OCI-LY7 (cell line): ENCODE results near the gene VAPB. TPM values are rescaled to one million over a fixed set of nuclear protein-coding genes. Genes with fewer than 3 reads are reported as not detected.

Experiments
- BruUV-seq: library from RNA; stranded (reverse); fragments of 400-500 nt; replicated peaks from 2 replicates; lab custom pipeline; 2021; lab: Mats Ljungman, UMichigan
- CTCF ChIA-PET: fragments of 300-600 bp; sonication (Branson Sonifier 250); formaldehyde crosslinking; loops from one replicate; lab custom pipeline; 2022; ENCODE audit warnings: antibody characterized with exemption; ENCODE audit not compliant: unreplicated experiment; lab: Charles Lee
- POLR2A ChIA-PET: fragments of 300-600 bp; sonication (Branson Sonifier 250); formaldehyde crosslinking; loops from one replicate; lab custom pipeline; 2022; ENCODE audit warnings: antibody characterized with exemption; lab: Charles Lee
- DNase-seq: peaks from one replicate; pipeline ENCODE4 v3.0.0-alpha.2; 2015; ENCODE audit warnings: low spot score
- H2AFZ ChIP-seq: fragments of 200-600 bp; sonication (generic), shearing (Covaris generic); 2 replicates; pipeline ENCODE4 v1.6.1; 2014; ENCODE audit warnings: mild to moderate bottlenecking, antibody characterized with exemption, low read length, moderate library complexity
- H3K27ac ChIP-seq: fragments of 200-600 bp; sonication (generic); 2 replicates; pipeline ENCODE4 v1.5.1; 2014; ENCODE audit warnings: mixed run types, low read depth, mild to moderate bottlenecking, moderate library complexity, low read length, inconsistent platforms; ENCODE audit not compliant: poor library complexity, severe bottlenecking
- H3K36me3 ChIP-seq: fragments of 200-600 bp; sonication (generic); 2 replicates; pipeline ENCODE4 v1.6.1; 2014; ENCODE audit warnings: mild to moderate bottlenecking, antibody characterized with exemption, low read length, moderate library complexity, mixed read lengths; ENCODE audit not compliant: insufficient read depth
- H3K4me1 ChIP-seq: fragments of 200-600 bp; sonication (generic); 2 replicates; pipeline ENCODE4 v1.5.1; 2014; ENCODE audit warnings: mild to moderate bottlenecking, low read length; ENCODE audit not compliant: insufficient read depth, poor library complexity, severe bottlenecking
- H3K4me2 ChIP-seq: fragments of 200-600 bp; sonication (generic); 2 replicates; pipeline ENCODE4 v1.6.1; 2014; ENCODE audit warnings: mild to moderate bottlenecking, low read length
- H3K4me3 ChIP-seq: fragments of 200-600 bp; sonication (generic); 2 replicates; pipeline ENCODE4 v1.5.1; 2014; ENCODE audit warnings: mild to moderate bottlenecking, low read depth, low read length; ENCODE audit not compliant: poor library complexity, severe bottlenecking
- H3K79me2 ChIP-seq: fragments of 200-600 bp; sonication (generic); 2 replicates; pipeline ENCODE4 v1.6.1; 2016; ENCODE audit warnings: low read depth, mild to moderate bottlenecking, low read length, moderate library complexity, mixed read lengths; ENCODE audit not compliant: insufficient read depth
- H3K9me2 ChIP-seq: fragments of 200-600 bp; sonication (generic); 2 replicates; pipeline ENCODE4 v1.6.1; 2016; ENCODE audit warnings: mild to moderate bottlenecking, low read length, mixed read lengths; ENCODE audit not compliant: insufficient read depth
- H3K9me3 ChIP-seq: fragments of 200-600 bp; sonication (generic); 2 replicates; pipeline ENCODE4 v1.6.1; 2014; ENCODE audit warnings: mild to moderate bottlenecking, mixed run types, low read length, mixed read lengths
- H4K20me1 ChIP-seq: fragments of 200-600 bp; sonication (generic); 2 replicates; pipeline ENCODE4 v1.6.1; 2014; ENCODE audit warnings: mild to moderate bottlenecking, antibody characterized with exemption, low read length, moderate library complexity, mixed read lengths; ENCODE audit not compliant: insufficient read depth
- EZH2phosphoT487 ChIP-seq: fragments of 200-600 bp; sonication (generic); IDR thresholded peaks from 2 replicates; pipeline ENCODE4 v1.6.1; 2018; ENCODE audit warnings: low read depth, borderline replicate concordance, mild to moderate bottlenecking, mixed run types, antibody characterized with exemption, low read length, moderate library complexity, mixed read lengths
- intact Hi-C: fragments of 100-400 bp; cut with micrococcal nuclease; formaldehyde crosslinking; loops from one replicate; pipeline ENCODE4 v1.10.0; 2022; ENCODE audit not compliant: unreplicated experiment
- total RNA-seq, 2 experiments: library from RNA; depleted of rRNA in 1 of 2; stranded (reverse); fragments of >200 nt in 1 of 2; shearing (Covaris generic) in 1 of 2; gene quantifications; 2 replicates each; pipeline ENCODE4 v1.2.3, GENCODE V29; 2014 to 2022
- TF ChIP-seq, protein P1 (sequence below): fragments of 200-600 bp; sonication (generic); conservative IDR thresholded peaks from 2 replicates; pipeline ENCODE4 v1.5.1; 2014; ENCODE audit warnings: mild to moderate bottlenecking, antibody characterized with exemption, low read length, moderate library complexity, mixed read lengths

The VAPB gene
- total RNA-seq, 2 experiments from 2014 or later, result 13.3 to 43.2 TPM

DNA sequence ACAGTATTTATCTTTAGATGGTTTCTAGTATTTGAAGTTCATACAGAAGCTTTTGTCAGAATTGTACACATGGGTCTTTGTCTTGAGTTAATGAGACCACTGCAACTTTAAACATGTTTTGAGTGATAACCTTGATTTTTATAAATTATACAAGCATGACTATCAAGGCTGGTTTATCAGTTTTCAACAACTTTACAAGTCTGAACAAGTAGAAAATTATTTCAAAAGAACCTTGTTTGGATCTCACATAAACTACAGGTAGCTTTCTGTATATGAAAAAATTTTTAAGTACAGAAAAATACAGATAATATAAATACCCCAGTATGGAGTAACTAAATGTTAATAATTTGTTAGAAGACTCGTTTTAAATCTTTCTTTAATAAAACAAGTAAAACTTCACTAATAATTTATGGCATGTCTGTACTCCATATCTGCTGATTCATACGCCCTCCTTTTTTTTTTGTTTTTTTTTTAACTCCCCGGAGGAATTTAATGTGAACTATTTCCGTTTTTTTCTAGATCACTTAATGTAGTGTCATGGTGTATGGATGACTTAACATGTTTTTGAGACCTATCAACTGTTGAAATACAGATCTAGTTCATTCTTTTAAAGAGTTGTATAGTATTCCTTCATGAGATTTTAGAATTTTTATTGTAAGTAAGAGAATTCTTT lies 18.3 kb downstream of the VAPB start:
- ChIA-PET CTCF (no interaction called here), POLR2A (interaction anchor here (0.7 to 1.9 kb wide), 5 partner anchors 11 to 18 kb away, joined by 3 to 5 read pairs (median 3); partner anchors contain the start of gene VAPB)
- Histone ChIP-seq H3K36me3 (peaks cover 22% of the 10 kb centered on the region), H3K4me1 (peaks cover 48% of the 10 kb centered on the region), H3K9me2 (no peaks in the 10 kb centered on the region), H3K27ac (no peak overlapping the region), H3K79me2 (peaks cover 99% of the 10 kb centered on the region), H2AFZ (no peak overlapping the region), H4K20me1 (peaks cover 33% of the 10 kb centered on the region), H3K4me2 (peak overlapping the region; percentile 56; the same call in 1 of the 2 replicates), H3K9me3 (peaks cover 9% of the 10 kb centered on the region; the same call in 1 of the 2 replicates), H3K4me3 (no peak overlapping the region)
- no peak for DNase-seq
- intact Hi-C loops, result no loop called here
- no TSS peak for BruUV-seq
- TF ChIP-seq, protein P1, sequence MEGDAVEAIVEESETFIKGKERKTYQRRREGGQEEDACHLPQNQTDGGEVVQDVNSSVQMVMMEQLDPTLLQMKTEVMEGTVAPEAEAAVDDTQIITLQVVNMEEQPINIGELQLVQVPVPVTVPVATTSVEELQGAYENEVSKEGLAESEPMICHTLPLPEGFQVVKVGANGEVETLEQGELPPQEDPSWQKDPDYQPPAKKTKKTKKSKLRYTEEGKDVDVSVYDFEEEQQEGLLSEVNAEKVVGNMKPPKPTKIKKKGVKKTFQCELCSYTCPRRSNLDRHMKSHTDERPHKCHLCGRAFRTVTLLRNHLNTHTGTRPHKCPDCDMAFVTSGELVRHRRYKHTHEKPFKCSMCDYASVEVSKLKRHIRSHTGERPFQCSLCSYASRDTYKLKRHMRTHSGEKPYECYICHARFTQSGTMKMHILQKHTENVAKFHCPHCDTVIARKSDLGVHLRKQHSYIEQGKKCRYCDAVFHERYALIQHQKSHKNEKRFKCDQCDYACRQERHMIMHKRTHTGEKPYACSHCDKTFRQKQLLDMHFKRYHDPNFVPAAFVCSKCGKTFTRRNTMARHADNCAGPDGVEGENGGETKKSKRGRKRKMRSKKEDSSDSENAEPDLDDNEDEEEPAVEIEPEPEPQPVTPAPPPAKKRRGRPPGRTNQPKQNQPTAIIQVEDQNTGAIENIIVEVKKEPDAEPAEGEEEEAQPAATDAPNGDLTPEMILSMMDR, result no peak
- no peak for TF ChIP-seq EZH2phosphoT487

DNA sequence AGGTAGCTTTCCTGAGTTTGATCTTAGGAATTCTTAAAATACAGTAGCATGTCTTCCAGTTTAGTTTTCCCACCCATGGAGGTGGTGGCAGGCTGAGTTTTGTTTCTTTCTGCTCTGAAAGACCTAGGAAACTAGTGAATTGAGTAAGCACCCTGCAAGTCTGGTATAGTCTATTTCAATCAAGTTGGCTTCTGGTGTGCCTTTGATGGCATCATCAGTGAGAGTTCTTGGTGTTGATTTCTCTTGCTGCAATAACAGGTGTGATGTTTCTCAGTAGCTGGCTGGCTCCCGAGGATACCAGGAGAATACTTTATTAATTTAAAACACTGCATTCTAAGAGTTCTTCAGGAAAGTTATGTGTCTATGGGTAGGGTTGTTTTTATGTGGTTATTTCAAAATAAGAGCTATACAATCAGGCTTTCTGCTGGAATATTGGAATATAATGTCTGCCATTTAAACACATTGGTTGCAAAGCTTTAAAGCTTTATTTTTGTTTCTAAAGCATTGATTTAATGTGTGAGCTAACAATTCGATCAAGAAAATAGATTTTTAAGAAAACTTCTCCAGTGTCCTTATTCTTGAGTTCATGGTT lies 19.0 kb downstream of the VAPB start:
- Histone ChIP-seq H3K4me2 (peak overlapping the region; percentile 56), H3K4me1 (peaks cover 44% of the 10 kb centered on the region), H3K9me2 (no peaks in the 10 kb centered on the region), H3K9me3 (peaks cover 9% of the 10 kb centered on the region; the same call in 1 of the 2 replicates), H3K79me2 (peaks cover 99% of the 10 kb centered on the region), H3K36me3 (peaks cover 25% of the 10 kb centered on the region), H3K4me3 (peak overlapping the region; percentile 17), H4K20me1 (peaks cover 28% of the 10 kb centered on the region), H3K27ac (peak overlapping the region; percentile 41), H2AFZ (no peak overlapping the region)
- BruUV-seq, result no TSS peak
- ChIA-PET CTCF (no interaction called here), POLR2A (interaction anchor here (0.6 to 1.9 kb wide), 7 partner anchors 11 to 171 kb away, joined by 3 to 5 read pairs (median 4); partner anchors contain the start of gene VAPB)
- TF ChIP-seq EZH2phosphoT487, result no peak
- TF ChIP-seq, protein P1, result no peak
- intact Hi-C loops, result no loop called here
- peak; percentile 33 for DNase-seq
